ENCODE data around the gene STEAP2.
"Not testable (repeated sequence)": the region's sequence is repeated elsewhere in the genome, so short reads cannot be mapped to it uniquely, and the experiment has no call there.

The STEAP2 gene

DNA sequence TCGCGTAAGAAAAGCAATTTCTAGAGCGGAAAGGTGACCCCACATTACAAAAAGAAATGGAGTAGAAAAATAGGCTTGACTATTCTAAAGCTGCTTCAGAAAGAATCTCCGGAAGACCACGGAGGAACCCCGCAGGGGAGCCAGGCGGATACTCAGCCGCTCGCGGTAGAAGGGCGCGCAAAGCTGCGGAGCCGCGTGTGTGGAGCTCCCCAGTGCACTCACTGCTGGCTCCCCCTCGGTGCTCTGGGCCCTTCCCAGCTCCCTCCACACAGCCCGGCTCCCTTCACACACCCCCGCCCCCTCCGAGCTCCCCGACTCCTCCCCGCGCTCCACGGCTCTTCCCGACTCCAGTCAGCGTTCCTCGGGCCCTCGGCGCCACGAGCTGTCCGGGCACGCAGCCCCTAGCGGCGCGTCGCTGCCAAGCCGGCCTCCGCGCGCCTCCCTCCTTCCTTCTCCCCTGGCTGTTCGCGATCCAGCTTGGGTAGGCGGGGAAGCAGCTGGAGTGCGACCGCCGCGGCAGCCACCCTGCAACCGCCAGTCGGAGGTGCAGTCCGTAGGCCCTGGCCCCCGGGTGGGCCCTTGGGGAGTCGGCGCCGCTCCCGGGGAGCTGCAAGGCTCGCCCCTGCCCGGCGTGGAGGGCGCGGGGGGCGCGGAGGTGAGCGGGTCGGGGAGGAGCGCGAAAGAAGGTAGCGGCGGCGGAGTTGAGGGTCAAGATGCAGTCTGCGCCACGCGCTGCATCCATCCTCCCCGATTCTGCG is at the start of gene STEAP2:
Gene STEAP2 (plus strand): TSS at position 350 of the 758 bp plus-strand sequence. CDS start 13,343 bp downstream, outside the sequence.
- DNase-seq, result peak; percentile 71

DNA sequence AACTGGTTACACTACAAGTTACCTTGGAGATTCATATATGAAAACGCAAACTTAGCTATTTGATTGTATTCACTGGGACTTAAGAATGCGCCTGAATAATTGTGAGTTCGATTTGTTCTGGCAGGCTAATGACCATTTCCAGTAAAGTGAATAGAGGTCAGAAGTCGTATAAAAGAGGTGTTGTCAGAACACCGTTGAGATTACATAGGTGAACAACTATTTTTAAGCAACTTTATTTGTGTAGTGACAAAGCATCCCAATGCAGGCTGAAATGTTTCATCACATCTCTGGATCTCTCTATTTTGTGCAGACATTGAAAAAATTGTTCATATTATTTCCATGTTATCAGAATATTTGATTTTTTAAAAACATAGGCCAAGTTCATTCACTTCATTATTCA is 48.0 kb upstream of the STEAP2 start:
- no peak for DNase-seq

- DNase-seq, result no peak
These were observed 45.8 kb upstream of the STEAP2 start for GRCh38 chr7:90165724-90166123.

DNA sequence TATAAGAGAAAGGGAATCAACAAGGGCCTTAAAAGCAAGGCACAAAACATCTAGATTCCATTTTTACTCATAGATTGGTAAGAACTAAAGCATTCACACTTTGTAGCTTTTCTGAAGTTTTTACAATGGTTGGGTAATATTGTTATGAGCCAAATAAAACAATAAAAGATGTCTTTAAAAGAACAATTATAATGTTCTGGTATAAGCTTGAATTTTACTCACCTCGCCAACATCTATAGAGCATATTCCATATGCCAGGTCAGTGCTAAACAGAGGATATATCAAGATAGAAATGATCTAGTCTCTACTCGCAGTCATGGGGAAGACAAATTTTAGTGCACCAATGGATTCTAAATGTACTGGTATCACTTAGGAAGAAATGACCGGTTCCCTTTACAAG is 45.4 kb upstream of the STEAP2 start:
- DNase-seq, result no peak

DNA sequence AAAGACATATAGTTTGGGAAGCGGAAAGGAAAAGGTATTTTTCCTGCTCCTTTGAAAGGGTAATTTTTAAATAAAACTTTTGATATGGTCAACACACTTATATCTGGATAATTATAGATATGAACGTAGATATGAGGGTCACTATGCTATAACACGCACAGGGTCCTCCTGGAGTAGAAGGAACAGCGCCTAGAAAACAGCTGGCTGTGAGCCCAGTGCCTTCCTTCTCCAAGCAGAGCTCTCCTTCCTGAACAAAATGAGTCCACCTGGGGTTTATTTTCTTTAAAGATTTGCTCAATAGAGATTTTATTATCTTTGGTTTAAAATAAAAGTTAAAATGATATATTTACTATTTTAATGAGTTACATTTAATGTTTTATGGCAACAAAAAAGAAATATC is 44.2 kb upstream of the STEAP2 start:
- no peak for DNase-seq

- no peak for DNase-seq
These were observed 41.6 kb upstream of the STEAP2 start for GRCh38 chr7:90169891-90170290.

DNA sequence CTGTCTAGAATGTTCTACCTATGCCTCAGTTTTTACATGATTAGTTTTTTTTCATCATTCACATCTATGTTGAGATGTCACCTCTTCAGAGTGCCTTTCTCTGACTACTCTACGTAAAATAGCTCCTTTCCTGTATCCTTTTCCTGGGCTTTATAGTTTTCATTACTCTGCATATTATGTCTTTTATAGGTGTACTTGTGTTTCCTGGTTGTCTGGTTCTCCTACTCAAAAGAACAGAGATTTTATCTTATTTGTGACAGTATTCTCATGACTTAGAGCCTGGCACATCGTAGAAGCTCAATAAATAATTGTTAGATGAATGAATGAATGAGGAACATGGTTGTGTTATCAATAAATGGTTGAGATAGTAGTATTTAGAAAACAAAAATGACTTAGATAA is 39.4 kb upstream of the STEAP2 start:
- no peak for DNase-seq

- DNase-seq, result no peak
These were observed 38.9 kb upstream of the STEAP2 start for GRCh38 chr7:90172624-90173023.

DNA sequence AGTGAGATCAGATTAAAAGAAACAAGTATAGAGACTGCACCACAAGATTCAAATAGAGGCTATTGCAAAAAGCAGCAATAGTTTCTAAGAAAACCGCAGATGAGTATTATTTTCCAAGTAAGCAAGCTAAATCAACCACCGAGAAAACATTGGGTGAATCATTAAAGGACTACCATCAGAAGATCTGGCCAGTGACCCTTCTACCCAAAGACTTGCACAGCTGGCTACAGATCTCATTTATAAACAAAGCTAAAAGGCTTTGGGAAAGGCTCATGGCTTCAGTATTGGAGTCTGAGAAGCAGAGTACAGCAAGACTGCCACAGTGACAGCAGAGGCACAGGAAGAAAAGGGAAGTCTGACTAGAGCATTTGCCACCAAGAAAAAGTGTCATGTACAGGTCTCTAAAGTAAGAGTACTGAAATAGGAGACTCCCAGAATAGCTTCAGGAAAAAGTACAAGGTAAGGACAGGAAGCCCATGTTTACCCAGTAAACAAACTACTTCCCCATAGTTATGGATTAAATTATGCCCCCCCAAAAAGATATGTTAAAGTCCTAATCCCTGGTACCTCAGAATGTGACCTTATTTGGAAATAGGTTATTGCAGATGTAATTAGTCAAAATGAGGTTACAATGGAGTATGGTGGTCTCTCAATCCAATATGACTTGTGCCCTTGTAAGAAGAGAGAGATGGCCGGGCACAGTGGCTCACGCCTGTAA is 38.3 kb upstream of the STEAP2 start:
- no peak for DNase-seq

DNA sequence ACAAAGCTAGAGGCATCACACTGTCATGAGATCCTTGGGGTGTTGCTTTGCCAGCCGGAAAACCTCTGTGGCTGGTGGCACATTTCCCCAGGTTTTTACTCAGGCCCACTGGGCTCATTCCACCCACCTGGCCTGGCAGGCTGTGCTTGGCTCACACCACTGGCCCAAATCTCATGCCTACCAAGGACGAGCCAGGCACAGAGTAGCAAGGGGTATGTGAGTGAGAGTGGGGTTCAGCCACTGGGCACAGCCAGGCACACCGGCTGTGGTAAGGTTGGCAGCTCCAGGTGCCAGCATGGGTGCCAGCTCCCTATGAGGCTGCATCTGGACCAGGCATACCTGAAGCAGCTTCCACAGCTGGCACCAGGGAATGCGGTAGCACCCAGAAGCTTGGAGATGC is 35.9 kb upstream of the STEAP2 start:
- DNase-seq, result no peak

- DNase-seq, result no peak
These were observed 35.3 kb upstream of the STEAP2 start for GRCh38 chr7:90176195-90176594.

- no peak for DNase-seq
These were observed 33.4 kb upstream of the STEAP2 start for GRCh38 chr7:90178166-90178565.

DNA sequence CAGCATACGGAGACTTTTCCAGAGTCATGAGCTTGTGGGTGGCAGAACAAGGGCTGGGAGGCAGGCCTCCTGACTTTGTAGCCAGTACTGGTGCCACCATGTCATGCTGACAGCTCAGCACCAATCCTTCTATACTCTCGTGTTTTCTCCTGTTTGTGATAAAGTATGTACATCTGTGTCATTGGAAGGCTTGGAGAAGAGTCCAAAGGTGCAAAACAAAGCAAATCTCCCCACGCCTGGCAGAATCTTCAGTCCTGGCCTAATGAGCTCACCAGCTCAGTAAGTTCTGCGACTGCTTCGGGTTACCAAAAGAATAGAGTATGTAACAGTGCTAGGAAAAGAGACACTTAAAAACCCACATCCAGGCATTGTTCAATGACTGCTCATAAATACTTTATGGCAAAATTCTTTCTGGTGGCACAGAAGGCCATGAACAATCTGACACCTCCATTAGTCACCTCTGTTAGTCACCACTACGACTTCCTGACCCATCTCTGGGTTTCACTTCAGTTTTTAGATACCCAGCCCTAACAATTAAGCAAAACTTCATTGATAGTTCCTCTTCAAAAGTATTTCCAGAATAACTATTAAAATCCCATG is 32.8 kb upstream of the STEAP2 start:
- DNase-seq, result no peak

GRCh38 chr7:90180011-90180585 is 31.4 kb upstream of the STEAP2 start:
- no peak for DNase-seq

GRCh38 chr7:90180649-90181048 is 30.9 kb upstream of the STEAP2 start:
- no peak for DNase-seq

- DNase-seq, result no peak
These were observed 30.1 kb upstream of the STEAP2 start for GRCh38 chr7:90181485-90181884.

- not testable (repeated sequence) for DNase-seq
These were observed 25.2 kb upstream of the STEAP2 start for GRCh38 chr7:90186290-90186689.

DNA sequence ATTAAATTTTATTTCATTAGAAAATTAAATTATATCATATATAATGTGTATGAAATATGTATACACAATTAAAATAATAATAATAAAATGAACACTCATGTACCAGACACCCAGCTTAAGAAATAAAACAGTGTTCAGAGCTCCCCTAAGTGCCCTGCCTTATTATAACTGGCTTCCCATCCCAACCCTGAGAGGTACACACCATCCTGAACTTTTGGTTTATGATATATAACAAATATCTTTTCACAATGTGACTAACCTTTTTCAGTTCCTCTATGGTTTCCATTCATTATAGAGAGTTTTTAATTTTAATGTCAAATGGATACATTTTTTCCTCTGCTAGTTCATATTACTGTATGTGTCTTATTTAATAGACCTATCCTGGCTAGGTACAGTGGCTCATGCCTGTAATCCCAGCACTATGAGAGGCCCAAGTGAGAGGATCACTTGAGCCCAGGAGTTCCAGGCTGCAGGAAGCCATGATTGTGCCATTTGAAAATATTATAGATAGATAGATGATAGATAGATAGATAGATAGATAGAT is 24.0 kb upstream of the STEAP2 start:
- DNase-seq, result no peak

DNA sequence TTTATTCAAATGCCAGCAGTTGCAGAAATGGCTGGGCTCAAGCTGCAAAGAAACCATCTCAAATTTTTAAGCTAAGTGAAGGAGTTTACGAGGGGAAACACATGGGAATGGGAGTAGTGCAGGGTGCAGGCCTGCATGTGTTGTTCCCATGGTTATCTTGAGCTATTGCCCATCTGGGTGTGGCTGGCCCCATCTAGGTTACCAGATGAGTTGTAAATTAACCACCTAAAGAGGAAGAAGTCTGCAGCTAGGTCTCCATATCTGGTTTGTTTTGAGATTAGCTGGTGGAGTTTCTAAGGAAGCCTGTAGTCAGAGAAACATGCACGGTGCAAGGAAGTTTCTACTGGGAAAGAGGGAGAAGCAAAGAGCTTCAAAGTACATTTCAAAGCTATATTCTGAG is 23.3 kb upstream of the STEAP2 start:
- DNase-seq, result no peak

- DNase-seq, result no peak
These were observed 20.5 kb upstream of the STEAP2 start for GRCh38 chr7:90190995-90191394.

DNA sequence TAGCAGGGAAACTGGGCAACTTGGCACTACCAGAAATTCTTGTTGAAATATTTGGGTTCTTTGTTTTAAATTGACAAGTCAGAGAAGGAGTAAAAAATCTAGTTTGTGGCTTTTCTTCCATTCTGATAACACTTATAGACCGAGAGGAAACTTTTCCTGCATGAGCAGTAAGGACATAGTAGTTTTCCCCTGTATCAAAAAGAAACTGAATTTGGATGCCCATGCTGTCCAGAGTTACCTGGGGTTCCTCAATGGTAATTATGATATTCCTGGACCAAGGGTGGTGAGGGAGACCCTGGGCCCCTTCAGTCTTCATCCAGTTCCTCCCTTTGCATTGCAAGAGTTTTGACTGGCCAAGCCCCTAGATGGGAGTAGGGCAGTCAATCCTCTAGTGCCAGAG is 19.9 kb upstream of the STEAP2 start:
- no peak for DNase-seq

GRCh38 chr7:90192876-90193750 is 18.4 kb upstream of the STEAP2 start:
- DNase-seq, result no peak
